GM12878 (cell line): Measurements from ENCODE around the gene TMEM127. TPM values are rescaled to one million over a fixed set of nuclear protein-coding genes. Genes with fewer than 3 reads are reported as not detected.

Experiments used
- ATAC-seq: fragments of 200-7000 bp; cut with Tn5 transposase; 3 replicates; pipeline ENCODE4 v1.9.1; 2020; ENCODE audit warnings: mild to moderate bottlenecking, moderate library complexity
- BruUV-seq: library from RNA; stranded (reverse); fragments of 400-500 nt; replicated peaks from 2 replicates; lab custom pipeline; 2021; lab: Mats Ljungman, UMichigan
- CTCF ChIA-PET: fragments of 300-600 bp; sonication (Branson Sonifier 250); formaldehyde crosslinking; extraction: SDS; loops from one replicate; lab custom pipeline; 2021; ENCODE audit warnings: inconsistent platforms; lab: Yijun Ruan, JAX
- POLR2A ChIA-PET: fragments of 350-600 bp; formaldehyde crosslinking; extraction: SDS; loops from one replicate; lab custom pipeline; 2021; ENCODE audit warnings: inconsistent platforms; lab: Charles Lee
- RAD21 ChIA-PET: fragments of 300-600 bp; sonication (Branson Sonifier 250); formaldehyde crosslinking; loops from one replicate; lab custom pipeline; 2023; ENCODE audit warnings: antibody characterized with exemption; ENCODE audit not compliant: unreplicated experiment; lab: Charles Lee
- SMC1A ChIA-PET: fragments of 300-600 bp; sonication (Branson Sonifier 250); formaldehyde crosslinking; loops from one replicate; lab custom pipeline; 2023; ENCODE audit not compliant: unreplicated experiment, uncharacterized antibody; lab: Charles Lee
- DNase-seq: peaks from one replicate; pipeline ENCODE4 v3.0.0-alpha.2; 2011; ENCODE audit warnings: low read depth, low spot score
- FAIRE-seq: peaks from 3 replicates; lab custom pipeline; 2011; peaks lifted over from hg19 to GRCh38; lab: Jason Lieb, UNC
- H2AFZ ChIP-seq: 2 replicates; pipeline ENCODE4 v1.6.0; 2011; ENCODE audit warnings: low read depth, low read length, control low read depth; ENCODE audit not compliant: control insufficient read depth
- H3K27ac ChIP-seq: 2 replicates; pipeline ENCODE4 v1.5.1; 2011; ENCODE audit warnings: control low read depth; ENCODE audit not compliant: control insufficient read depth, insufficient read depth
- H3K27me3 ChIP-seq, 2 experiments: replicated peaks in 1 of 2; 2 replicates each; pipeline versions ENCODE4 v1.6.0 to v1.6.1; 2011; ENCODE audit warnings: low read length in 1 of 2; ENCODE audit not compliant: control insufficient read depth in 2 of 2, insufficient read depth in 2 of 2
- H3K36me3 ChIP-seq, 2 experiments: 2 replicates each; pipeline ENCODE4 v1.5.1; 2011; ENCODE audit warnings: low read length in 1 of 2; ENCODE audit not compliant: control insufficient read depth in 2 of 2, insufficient read depth in 2 of 2
- H3K4me1 ChIP-seq: 2 replicates; pipeline ENCODE4 v1.6.1; 2011; ENCODE audit warnings: mild to moderate bottlenecking, low read length, moderate library complexity, mixed read lengths; ENCODE audit not compliant: control insufficient read depth, insufficient read depth
- H3K4me2 ChIP-seq: 2 replicates; pipeline ENCODE4 v1.6.0; 2011; ENCODE audit warnings: control low read depth; ENCODE audit not compliant: control insufficient read depth, insufficient read depth
- H3K4me3 ChIP-seq: fragments of 200-600 bp; sonication (generic); 2 replicates; pipeline ENCODE4 v1.5.1; 2016
- H3K79me2 ChIP-seq: 2 replicates; pipeline ENCODE4 v1.6.0; 2011; ENCODE audit warnings: low read length; ENCODE audit not compliant: control insufficient read depth, insufficient read depth
- H3K9ac ChIP-seq: 2 replicates; pipeline ENCODE4 v1.8.0; 2011; ENCODE audit warnings: low read length, control low read depth, mixed read lengths; ENCODE audit not compliant: control insufficient read depth, insufficient read depth
- H3K9me3 ChIP-seq: replicated peaks from 3 replicates; pipeline ENCODE4 v1.5.1; 2011; ENCODE audit warnings: mild to moderate bottlenecking, low read length; ENCODE audit not compliant: control insufficient read depth, insufficient read depth
- H4K20me1 ChIP-seq: 2 replicates; pipeline ENCODE4 v1.6.0; 2011; ENCODE audit not compliant: control insufficient read depth, insufficient read depth
- CHD1 ChIP-seq: IDR thresholded peaks from 2 replicates; pipeline ENCODE4 v1.6.1; 2012; ENCODE audit warnings: low read depth, low read length, improper control_type of control experiment
- EED ChIP-seq: sonication (generic); IDR thresholded peaks from 2 replicates; pipeline ENCODE4 v1.6.1; 2016; ENCODE audit warnings: antibody characterized with exemption, low read depth
- EZH2 ChIP-seq: IDR thresholded peaks from 2 replicates; pipeline ENCODE4 v1.6.1; 2012; ENCODE audit warnings: low read depth, mild to moderate bottlenecking, control low read depth, inconsistent platforms, low read length, borderline replicate concordance; ENCODE audit not compliant: control insufficient read depth
- HDAC6 ChIP-seq: fragments of 200-600 bp; sonication (generic); IDR thresholded peaks from one replicate; pipeline ENCODE4 v1.8.0; 2017; ENCODE audit warnings: antibody characterized with exemption; ENCODE audit not compliant: unreplicated experiment
- IRF4 ChIP-seq: IDR thresholded peaks from 2 replicates; pipeline ENCODE4 v1.6.1; 2011; ENCODE audit warnings: low read depth, low read length
- MYC ChIP-seq: IDR thresholded peaks from 2 replicates; pipeline ENCODE4 v1.6.1; 2011; ENCODE audit warnings: mild to moderate bottlenecking, low read length, moderate library complexity, inconsistent platforms; ENCODE audit not compliant: insufficient read depth, insufficient replicate concordance, insufficient read length, severe bottlenecking
- POLR2A ChIP-seq: IDR thresholded peaks from 2 replicates; pipeline ENCODE4 v1.6.1; 2011; ENCODE audit warnings: low read depth, mild to moderate bottlenecking, low read length
- POLR2AphosphoS5 ChIP-seq: IDR thresholded peaks from 2 replicates; pipeline ENCODE4 v1.6.1; 2011; ENCODE audit warnings: mild to moderate bottlenecking, low read length, inconsistent platforms
- POU2F2 ChIP-seq: IDR thresholded peaks from 3 replicates; pipeline ENCODE4 v1.6.1; 2011; ENCODE audit warnings: low read depth, mild to moderate bottlenecking, low read length, borderline replicate concordance
- RB1 ChIP-seq: fragments of 450-650 bp; formaldehyde crosslinking; IDR thresholded peaks from 2 replicates; pipeline ENCODE4 v1.6.1; 2017; ENCODE audit warnings: mild to moderate bottlenecking, borderline replicate concordance
- SPI1 ChIP-seq: IDR thresholded peaks from 2 replicates; pipeline ENCODE4 v1.6.1; 2011; ENCODE audit warnings: low read depth, mild to moderate bottlenecking, low read length, moderate library complexity, borderline replicate concordance; ENCODE audit not compliant: insufficient read depth
- STAT3 ChIP-seq: IDR thresholded peaks from 2 replicates; pipeline ENCODE4 v1.6.1; 2011; ENCODE audit warnings: low read depth, low read length, improper control_type of control experiment
- ZBTB33 ChIP-seq: fragments of 450-650 bp; IDR thresholded peaks from 2 replicates; pipeline ENCODE4 v1.6.1; 2017; ENCODE audit warnings: mild to moderate bottlenecking
- ZNF274 ChIP-seq: IDR thresholded peaks from one replicate; pipeline ENCODE4 v1.8.0; 2011; ENCODE audit not compliant: insufficient read length, insufficient read depth
- WGBS: methylation state at CpG from one replicate; pipeline ENCODE4 v1.1.6; 2016; ENCODE audit warnings: low lambda C conversion rate; ENCODE audit not compliant: insufficient replicate concordance, insufficient coverage; ENCODE audit errors: missing lambda C conversion rate; 5-methylcytosine and 5-hydroxymethylcytosine counted together
- in situ Hi-C: fragments of 300-500 bp; cut with MboI; formaldehyde crosslinking; loops from 9 replicates; pipeline ENCODE4 v1.14.3; 2018; ENCODE audit warnings: mixed read lengths
- intact Hi-C: fragments of 100-400 bp; cut with micrococcal nuclease; formaldehyde crosslinking; loops from one replicate; pipeline ENCODE4 v1.14.2; 2022; ENCODE audit not compliant: unreplicated experiment
- polyA plus RNA-seq, 11 experiments: library from polyadenylated mRNA; depleted of rRNA in 4 of 11; unstranded in 6 of 11; stranded (reverse) in 5 of 11; fragments of >200 nt; fragmentation: Nextera tagmentation in 4 of 11; fragmentation: Illumina TruSeq in 1 of 11; extraction: Ambion mirVana in 4 of 11; extraction: Trizol in 1 of 11; gene quantifications; 1 replicate in 1 of 11; 2 replicates in 10 of 11; pipeline versions ENCODE4 v1.2.1 to v1.2.3, GENCODE V29; 2011 to 2016; ENCODE audit warnings: inconsistent platforms in 2 of 11, missing spikeins in 2 of 11, low read depth in 1 of 11
- total RNA-seq, 4 experiments: library from RNA; depleted of rRNA in 3 of 4; stranded (reverse); fragments of >200 nt in 3 of 4; fragmentation: Illumina TruSeq in 1 of 4; extraction: Trizol in 1 of 4; gene quantifications; 2 replicates each; pipeline versions ENCODE4 v1.2.1 to v1.2.3, GENCODE V29; 2013 to 2021

Gene TMEM127
- total and polyA plus RNA-seq, 10 of the 15 experiments (the other 5 are each of a cell fraction or from before 2014, with no cell fraction given), result 2.6 to 27.2 (median 17.7) TPM

GRCh38 chr2:96291751-96292150 is 26.0 kb upstream of the TMEM127 start:
- Histone ChIP-seq H3K4me1 (no peaks in the 10 kb centered on the region), H3K4me3 (no peak overlapping the region), H3K79me2 (no peaks in the 10 kb centered on the region), H3K4me2 (no peak overlapping the region), H4K20me1 (no peaks in the 10 kb centered on the region; the same call in none of the 2 replicates), H3K27ac (no peak overlapping the region), H3K27me3 (no peaks in the 10 kb centered on the region), H3K36me3 (peaks cover 56 to 70% of the 10 kb centered on the region in 2 experiments), H2AFZ (no peak overlapping the region), H3K9me3 (no peaks in the 10 kb centered on the region), H3K9ac (no peak overlapping the region)
- SMC1A ChIA-PET, result interaction anchor here (1.1 kb wide), 1 partner anchor 49 kb away, joined by 4 read pairs; no protein-coding TSS in a partner anchor
- in situ Hi-C loops, result no loop called here
- POLR2A ChIA-PET, result no interaction called here
- CTCF ChIA-PET, result no interaction called here
- no peak for DNase-seq
- RAD21 ChIA-PET, result no interaction called here
- intact Hi-C loops, result no loop called here
- WGBS, result 80% methylated on average over 5 of the region's 5 CpGs
- TF ChIP-seq POU2F2 (no peak), POLR2A (0 out of 2 replicates have a peak, but pooled peaks have one; percentile 16)
- no peak for ATAC-seq
- no TSS peak for BruUV-seq
- FAIRE-seq, result no peak

- in situ Hi-C loops, result no loop called here
- no peak for FAIRE-seq
- DNase-seq, result no peak
- BruUV-seq, result no TSS peak
- H3K4me3 ChIP-seq, result no peak overlapping the region
- peak; percentile 46 for ATAC-seq
- intact Hi-C loops, result no loop called here
- H3K4me1 ChIP-seq, result no peaks in the 10 kb centered on the region
- no peaks in the 10 kb centered on the region for H3K79me2 ChIP-seq
- SMC1A ChIA-PET, result no interaction called here
- H3K36me3 ChIP-seq, result peaks cover 74 to 83% of the 10 kb centered on the region in 2 experiments
- H4K20me1 ChIP-seq, result no peaks in the 10 kb centered on the region; the same call in none of the 2 replicates
- H3K9me3 ChIP-seq, result no peaks in the 10 kb centered on the region
- RAD21 ChIA-PET, result no interaction called here
- H3K4me2 ChIP-seq, result no peak overlapping the region
- CTCF ChIA-PET, result interaction anchor here (1.0 kb wide), 1 partner anchor 120 kb away, joined by 3 read pairs; no protein-coding TSS in a partner anchor
- no peak overlapping the region for H3K9ac ChIP-seq
- no peak overlapping the region for H3K27ac ChIP-seq
- no peaks in the 10 kb centered on the region for H3K27me3 ChIP-seq
- WGBS, result 34% methylated on average over 6 of the region's 6 CpGs
- H2AFZ ChIP-seq, result no peak overlapping the region
- POLR2A ChIA-PET, result interaction anchor here (0.5 kb wide), 1 partner anchor 238 kb away, joined by 3 read pairs; no protein-coding TSS in a partner anchor
- TF ChIP-seq RB1 (no peak), MYC (no peak), STAT3 (no peak), ZBTB33 (no peak), EED (peak; percentile 52; the same call in 1 of the 2 replicates), POLR2AphosphoS5 (no peak; the same call in none of the 2 replicates), HDAC6 (no peak), SPI1 (no peak), ZNF274 (no peak), CHD1 (no peak), IRF4 (peak; percentile 53; the same call in 1 of the 2 replicates), POLR2A (peak; percentile 39; the same call in 1 of the 2 replicates), EZH2 (no peak)
Measured at GRCh38 chr2:96287273-96287856, 21.6 kb upstream of the TMEM127 start.
